Activated CD8-positive, alpha-beta memory T cell treated with anti-CD3 and anti-CD28 coated beads, Interleukin-2, amount 50 U/mL, for 24 hours (primary cell): ENCODE data around the gene KLF17.

Experiments used
- DNase-seq: peaks from one replicate; pipeline ENCODE4 v3.0.0-alpha.2; 2020; ENCODE audit errors: extremely low read depth

Gene KLF17, protein sequence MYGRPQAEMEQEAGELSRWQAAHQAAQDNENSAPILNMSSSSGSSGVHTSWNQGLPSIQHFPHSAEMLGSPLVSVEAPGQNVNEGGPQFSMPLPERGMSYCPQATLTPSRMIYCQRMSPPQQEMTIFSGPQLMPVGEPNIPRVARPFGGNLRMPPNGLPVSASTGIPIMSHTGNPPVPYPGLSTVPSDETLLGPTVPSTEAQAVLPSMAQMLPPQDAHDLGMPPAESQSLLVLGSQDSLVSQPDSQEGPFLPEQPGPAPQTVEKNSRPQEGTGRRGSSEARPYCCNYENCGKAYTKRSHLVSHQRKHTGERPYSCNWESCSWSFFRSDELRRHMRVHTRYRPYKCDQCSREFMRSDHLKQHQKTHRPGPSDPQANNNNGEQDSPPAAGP

DNA sequence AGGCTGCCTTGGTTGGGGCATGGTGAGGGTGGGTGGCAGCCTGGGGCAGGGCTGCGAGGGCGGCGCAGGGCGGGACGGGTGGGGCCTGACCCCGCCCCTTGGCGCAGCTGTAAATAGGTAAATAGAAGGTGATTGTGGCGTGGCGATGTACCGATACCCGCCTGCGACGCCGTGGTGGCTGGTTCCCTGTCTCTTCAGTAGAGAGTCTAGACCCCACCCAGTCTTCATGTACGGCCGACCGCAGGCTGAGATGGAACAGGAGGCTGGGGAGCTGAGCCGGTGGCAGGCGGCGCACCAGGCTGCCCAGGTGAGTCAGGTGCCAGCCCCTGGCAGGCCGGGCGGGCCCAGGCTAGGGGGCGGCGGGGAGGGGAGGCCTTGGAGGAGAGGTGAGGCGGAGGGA lies at the start of gene KLF17:
KLF17 (plus strand) TSS at position 140 of the 400 bp plus-strand sequence; CDS start at position 227, 87 bp downstream.
- DNase-seq = no peak

DNA sequence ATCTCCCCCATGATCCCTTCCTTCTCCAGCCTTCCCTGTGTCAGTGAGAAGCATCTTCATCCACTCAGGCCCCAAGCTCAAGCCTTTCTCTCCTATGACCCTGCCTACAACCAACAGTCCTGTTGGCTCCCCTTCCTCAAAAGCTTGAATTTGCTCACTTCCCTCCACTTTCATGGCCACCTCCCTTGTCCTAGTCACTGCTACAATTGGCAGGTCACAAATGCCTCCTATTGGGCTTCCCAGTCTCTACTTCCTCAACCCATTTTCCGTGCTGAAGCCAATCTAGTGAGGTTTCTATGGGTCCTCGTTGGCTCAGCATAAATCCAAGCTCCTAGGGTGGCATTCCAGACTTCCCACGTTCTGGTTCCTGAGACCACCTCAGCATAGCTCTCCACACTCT lies 47.2 kb upstream of the KLF17 start:
- DNase-seq = no peak

DNA sequence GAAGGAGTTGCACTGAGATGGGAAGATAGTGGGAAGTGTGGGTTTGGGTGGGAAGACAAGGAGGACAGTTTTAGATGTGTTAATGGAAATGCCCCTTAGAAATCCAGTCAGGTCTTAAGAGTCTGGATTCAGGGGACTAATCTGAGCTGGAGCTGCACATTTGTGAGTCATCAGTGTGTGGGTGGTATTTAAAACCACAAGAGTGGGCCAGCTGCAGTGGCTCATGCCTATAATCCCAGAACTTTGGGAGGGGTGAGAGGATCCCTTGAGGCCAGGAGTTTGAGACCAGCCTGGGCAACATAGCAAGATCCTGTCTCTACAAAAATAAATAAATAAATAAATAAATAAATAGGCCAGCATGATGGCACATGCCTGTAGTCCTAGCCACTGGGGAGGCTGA lies 46.4 kb upstream of the KLF17 start:
- no peak for DNase-seq

DNA sequence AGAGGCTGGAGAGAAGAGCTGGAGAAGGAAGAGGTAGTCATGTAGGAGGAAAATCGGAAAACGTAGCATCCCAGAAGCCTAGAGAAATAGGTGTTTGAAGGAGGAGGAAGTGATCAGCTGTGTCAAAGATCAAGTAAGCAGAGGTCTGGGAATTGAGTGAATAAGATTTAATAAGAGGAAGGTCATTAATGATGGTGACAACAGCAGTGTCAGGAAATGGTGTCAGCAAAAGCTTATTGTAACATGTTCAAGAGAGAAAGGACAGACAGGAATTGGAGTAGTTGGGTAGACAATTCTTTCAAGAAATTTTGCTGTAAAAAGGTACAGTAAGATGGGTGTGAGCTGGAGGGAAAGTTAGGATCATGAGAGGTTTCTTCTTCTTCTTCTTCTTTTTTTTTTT lies 45.8 kb upstream of the KLF17 start:
- DNase-seq = no peak

DNA sequence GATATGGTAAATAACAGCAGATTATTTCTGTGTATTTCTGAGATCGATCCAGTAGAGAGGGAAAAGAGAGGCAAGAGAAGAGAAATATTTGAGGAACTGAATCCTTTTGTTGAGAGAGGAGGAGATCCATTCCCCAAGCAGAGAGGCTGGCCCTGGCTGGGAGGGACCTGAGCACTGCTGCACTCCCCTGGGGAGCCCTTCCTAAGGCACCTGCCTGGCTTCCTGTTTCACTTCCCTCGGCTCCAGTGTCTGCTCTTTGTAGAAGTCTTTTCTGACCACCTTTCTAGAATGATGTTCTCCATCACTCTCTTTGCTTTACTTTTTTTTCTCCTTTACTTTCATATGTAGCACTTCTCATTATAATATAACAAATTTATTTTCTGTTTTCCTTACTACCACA lies 45.1 kb upstream of the KLF17 start:
- DNase-seq = no peak

DNA sequence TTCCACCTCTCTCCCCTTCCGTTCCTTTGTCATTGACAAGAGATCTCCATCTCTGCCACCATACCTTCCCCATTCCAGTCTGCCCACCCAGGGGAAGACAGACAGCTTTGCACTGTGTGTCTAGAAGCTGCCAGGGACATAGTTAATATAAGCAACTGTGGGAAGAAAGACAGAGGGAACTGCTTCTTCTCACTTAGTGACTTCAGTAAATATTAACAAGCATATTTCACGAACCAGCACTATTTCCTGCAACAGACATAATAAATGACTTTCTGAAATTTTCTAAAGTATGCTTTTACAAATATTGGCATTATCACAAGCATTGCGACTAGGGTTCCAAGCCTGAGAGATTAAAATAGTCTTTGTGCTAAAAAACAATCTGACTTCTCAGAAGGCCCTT lies 44.2 kb upstream of the KLF17 start:
- DNase-seq = no peak

DNA sequence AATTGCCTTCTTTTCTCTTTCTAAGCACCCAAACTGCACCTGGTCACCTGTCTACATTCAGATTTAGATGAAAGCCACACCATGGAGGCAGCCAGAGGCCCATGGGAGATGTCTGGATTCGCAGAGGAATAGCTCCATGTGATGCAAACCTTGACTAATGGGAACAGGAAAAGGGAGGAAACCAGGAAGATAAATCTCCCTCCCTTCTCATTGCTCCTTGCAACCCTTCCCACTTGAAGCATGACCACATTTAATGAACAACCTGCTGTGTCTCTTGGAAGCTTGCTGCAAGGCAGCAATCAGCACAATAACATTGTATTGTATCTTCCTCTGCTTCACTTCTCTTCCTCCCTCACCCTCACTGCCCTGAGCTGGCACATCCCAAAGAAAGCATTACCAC lies 42.6 kb upstream of the KLF17 start:
- no peak for DNase-seq

DNA sequence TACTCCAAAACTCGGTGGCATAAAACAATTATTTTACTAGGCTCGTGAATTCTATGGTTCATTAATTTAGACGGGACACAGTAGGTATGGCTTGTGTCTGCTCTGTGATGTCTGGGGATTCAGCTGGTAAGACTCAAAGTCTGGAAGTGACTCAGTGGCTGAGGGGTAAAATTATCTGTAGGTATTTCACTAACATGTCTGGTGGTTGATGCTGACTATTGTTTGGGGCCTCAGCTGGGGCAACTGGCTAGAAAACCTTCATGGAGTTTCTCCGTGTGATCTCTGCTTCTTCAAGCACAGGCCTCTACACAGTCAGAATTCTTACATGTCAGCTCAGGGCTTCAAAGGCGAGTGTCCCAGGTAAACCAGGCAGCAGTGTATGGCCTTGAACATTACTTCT lies 41.2 kb upstream of the KLF17 start:
- DNase-seq = no peak

DNA sequence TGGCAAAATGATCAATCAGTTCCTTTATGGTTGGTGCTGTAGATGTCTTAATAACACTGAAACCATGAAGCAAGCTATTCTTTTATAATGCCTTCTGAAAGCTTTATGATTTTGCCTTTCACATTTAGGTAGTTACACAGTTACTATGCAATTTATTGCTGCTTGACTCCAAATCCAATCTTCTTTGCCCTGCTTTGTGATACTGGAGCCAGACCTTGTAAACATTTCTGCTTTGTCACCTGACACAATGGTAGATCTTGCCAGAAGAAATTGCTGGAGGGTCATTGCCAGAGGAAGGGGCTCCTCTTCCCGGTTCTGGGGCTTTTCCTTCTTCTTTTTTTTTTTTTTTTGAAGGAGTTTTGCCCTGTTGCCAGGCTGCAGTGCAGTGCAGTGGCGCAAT lies 40.5 kb upstream of the KLF17 start:
- no peak for DNase-seq

DNA sequence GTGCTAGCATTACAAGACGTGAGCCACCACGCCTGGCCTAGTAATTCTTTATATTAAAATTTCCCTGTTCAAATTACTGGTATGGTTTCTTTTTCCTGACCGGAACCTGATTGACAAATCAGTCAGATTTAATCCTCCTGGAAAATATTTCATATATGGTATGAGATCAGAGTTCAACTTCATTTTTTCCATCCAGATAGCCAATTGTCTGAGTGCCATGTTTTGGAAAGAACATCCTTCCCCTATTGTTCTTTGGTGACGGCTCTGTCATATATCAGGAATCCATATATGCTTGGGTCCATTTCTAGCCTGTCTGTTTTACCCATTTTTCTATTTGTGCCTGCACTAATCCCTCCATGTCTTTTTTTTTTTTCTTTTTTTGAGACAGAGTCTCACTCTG lies 39.1 kb upstream of the KLF17 start:
- no peak for DNase-seq

DNA sequence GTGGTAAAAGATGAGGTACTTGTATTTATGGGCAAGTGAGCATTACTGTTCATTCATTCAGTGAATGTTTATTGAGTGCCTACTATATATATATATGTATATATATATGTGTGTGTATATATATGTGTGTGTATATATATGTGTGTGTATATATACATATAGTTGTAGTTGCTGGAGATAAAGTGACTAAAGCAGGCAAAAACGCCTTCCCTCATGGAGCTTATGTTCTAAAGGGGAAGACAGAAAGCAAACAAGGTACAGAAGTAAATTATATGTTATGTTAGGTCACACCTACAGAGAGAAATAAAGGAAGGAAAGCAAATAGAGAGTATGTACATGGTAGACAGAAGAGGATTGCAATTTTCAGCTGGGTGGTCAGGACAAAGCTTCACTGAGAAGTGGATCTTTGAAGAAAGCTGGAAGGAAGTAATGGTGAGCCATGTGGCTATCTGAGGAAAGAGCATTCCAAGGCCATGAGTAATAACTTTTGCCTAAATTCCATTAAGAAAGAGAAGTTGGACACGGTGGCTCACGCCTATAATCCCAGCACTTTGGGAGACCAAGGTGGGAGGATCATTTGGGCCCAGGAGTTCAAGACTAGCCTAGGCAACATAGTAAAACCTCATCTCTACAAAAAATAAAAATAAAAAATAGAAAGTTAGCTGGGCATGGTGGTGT lies 33.5 kb upstream of the KLF17 start:
- no peak for DNase-seq

DNA sequence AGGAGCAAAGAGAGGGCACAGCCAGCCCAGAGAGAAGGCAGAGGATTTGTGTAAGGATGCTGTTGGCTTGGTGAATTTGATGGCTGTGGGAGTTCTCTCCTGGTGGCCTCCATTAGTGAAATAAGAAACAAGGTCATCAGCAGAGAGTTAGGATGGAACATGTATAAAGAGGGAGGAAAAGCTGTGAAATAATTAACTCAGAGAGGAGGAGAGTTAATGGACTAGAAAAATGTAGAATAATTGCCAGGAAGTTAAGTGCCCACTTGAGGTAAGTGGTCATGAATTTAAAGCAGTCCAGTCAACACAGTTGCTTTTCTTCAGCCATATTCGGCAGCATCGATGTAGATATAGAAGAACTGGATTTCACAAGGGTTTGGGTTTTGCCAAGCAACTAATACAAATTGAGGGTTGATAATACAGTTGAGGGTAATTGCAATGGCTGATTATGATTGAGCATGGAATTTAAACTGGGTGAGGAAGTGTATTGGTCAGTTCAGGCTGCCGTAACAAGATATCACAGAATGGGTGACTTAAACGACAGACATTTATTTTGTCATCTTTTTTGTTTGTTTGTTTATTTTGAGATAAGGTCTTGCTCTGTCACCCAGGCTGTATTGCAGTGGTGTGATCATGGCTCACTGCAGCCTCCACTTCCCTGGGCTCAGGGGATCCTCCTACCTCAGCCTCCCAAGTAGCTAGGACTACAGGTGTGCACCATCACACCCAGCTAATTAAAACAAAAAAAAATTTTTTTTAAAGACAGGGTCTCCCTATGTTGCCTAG lies 31.7 kb upstream of the KLF17 start:
- DNase-seq = no peak

DNA sequence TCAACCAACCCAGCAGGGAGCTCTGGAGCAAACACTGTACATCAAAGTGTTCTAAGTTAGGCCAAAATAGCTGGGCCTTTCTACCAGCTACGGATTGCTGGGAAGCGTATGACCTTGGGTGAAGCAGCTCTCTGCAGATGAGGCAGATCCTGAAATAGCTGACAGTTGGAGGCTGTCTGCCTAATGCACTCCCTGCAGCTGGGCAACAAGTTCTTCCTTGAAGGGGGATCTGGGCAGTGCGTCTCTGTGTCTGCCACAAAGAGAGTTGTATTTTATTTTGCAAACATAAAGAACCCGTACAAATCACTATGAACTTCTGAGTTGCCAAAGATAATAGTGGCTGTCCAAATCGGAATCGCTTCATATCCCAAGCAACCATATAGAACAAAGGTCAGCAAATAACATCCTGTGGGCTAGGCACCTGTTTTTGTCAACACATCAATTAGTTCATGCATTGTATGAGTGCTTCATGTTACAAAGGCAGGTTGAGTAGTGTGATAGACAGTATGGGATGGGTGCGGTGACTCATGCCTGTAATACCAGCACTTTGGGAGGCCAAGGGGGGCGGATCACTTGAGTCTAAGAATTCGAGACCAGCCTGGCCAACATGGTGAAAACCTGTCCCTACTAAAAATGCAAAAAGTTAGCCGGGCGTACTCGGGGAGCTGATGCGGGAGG lies 29.1 kb upstream of the KLF17 start:
- no peak for DNase-seq

DNA sequence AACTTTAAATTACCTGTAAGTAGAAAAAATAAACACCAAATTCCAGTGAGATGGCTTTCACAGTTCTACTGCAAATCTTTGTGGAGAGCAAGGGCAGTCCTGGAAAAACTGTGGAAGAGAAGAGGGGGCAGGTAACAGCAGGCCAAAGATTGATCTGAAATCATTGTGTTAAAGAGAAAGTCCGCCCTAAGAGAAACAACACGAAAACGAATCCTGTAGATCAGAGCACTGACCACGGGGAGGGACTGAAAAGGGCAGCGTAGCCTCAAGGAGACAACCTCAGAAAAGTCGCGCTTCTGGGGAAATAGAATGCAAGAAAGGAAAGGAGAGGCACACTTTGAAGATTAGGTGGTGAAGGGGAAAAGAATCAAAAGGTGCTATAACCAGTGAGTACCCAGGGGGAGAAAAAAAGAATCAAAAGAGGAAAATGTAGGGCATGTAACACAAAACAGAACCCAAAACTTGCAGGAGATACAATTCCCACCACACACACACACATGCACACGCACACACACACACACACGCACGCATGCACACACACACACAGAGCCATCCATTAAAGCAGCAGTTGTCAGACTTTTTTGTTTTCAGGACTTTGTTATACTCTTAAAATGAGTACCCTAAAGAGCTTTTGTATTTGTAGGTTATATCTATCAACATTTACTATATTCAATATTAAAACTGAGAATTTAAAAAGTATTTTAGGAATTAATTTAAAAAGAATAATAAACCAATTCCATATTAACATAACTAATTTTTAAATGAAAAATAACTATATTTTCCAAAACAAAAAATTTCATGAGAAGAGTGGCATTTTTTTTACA lies 28.0 kb upstream of the KLF17 start:
- no peak for DNase-seq

DNA sequence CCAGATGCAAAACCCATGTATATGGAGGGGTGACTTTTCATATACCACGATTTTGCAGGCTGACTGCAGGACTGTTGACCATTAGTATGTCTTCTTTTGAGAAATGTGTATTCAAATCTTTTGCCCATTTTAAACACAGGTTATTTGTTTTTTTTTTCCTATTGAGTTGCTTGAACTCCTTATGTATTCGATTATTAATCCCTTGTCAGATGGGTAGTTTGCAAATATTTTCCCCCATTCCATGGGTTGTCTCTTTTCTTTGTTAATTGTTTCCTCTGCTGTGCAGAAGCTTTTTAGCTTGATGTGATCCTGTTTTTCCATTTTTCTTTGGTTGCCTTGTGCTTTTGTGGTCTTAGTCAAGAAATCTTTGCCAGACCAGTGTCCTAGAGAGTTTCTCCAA lies 24.6 kb upstream of the KLF17 start:
- no peak for DNase-seq

DNA sequence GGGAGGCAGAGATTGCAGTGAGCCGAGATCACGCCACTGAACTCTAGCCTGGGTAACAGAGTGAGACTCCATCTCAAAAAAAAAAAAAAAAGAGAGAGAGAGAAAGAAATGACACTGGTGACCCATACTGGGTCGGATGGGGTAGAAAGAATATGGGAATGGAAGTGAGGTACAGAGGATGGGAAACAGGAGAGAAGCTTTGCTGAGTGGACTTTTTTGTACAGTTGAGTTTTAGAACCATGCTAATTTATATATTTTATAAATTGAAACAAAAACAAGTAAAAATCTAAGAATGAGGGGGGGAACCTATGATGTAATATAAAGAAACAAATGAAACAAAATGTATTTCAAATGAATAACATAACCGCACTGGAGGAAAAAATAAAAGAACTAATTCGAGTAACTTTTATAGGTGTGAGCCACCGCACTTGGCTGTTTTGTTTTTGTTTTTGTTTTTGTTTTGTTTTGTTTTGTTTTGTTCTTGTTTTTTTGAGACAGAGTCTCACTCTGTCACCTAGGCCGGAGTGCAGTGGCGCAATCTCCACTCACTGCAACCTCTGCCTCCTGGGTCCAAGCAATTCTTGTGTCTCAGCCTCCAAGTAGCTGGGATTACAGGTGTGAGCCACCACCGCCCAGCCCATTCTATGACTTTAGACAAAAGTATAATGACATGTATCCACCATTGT lies 18.3 kb upstream of the KLF17 start:
- DNase-seq = no peak

DNA sequence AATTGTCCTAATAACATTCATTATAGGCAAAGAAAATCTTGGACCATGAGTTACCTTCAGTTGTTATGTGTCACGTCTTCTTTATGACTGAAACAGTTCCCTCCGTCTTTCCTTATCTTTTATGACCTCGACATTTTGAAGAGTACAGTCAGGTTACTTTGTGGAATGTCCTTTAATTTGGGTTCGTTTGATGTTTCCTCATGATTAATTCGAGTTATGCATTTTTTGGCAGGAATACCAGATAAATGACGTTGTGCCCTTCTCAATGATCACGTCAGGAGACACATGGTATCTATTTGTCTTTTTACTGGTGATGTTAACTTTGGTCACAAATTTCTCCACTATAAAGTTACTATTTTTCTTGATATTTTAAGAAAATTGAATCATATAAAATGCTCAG lies 17.3 kb upstream of the KLF17 start:
- DNase-seq = no peak

DNA sequence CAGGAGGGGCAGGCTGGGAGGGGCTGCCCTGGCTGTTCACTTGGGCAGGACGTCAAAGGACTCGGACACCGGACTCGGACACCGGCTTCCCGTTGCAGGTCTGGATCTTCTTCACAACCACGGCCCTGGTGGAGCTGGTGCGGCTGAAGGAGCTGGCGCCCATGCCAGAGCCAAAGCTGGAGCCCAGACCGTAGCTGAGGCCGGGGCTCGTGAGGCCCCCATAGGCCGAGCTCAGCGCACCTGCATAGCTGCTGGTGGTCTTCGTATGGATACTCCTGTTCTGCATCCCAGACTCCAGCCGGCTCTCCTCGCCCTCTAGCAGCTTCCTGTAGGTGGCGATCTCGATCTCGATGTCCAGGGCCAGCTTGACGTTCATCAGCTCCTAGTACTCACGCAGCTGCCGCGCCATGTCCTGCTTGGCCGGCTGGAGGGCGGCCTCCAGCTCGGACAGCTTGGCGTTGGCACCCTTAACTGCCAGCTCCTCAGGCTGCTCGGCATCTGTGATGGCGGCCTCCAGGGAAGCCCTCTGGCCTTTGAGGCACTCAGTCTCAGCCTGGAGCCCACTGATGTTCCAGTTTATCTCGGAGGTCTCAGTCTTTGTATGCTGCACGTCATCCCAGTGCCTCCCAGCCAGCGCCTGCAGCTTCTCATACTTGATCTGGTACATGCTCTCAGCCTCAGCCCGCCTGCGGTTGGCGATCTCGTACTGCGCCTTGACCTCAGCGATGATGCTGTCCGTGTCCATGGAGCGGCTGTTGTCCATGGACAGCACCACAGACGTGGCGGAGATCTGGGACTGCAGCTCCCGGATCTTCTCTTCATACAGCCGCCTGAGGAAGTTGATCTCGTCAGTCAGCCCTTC lies 15.1 kb upstream of the KLF17 start:
- DNase-seq = no peak

DNA sequence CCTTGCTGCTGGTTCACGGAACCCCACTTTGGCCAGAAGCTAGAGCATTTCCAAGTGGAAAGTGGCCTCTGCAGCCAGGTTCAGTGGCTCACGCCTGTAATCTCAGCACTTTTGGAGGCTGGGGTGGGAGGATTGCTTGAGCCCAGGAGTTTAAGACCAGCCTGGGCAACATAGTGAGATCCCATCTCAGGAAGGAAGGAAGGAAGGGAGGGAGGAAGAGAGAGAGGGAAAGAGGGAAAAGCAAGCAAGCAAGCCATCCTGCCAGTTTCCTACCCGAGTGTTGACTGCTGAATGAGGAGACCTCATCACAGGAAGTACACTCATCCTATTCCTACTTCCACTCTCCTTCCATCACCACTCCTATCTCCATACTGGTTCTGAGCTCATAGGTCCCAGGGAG lies 12.8 kb upstream of the KLF17 start:
- no peak for DNase-seq

DNA sequence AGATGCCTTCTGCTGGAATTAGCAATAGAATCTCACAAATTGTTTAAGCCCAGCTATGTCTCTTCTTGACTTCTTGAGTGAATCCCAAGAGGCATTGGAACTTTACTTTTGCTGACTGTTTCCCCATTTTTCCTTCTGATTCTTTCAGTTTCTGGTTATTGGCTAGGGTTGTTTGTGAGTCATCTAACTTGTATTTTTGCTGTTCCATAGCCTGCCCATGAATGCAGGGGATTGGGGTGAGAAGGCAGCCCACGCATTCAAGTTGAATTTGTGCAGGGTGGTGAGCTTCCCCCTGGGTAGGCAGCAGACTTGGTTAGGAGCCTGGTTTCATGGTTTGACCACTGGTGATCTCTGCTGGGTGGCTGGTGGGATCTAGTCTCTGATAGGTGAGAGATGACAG lies 10.4 kb upstream of the KLF17 start:
- DNase-seq = no peak
